ENCODE measurements around the gene ROBO1. TPM values are rescaled to one million over a fixed set of nuclear protein-coding genes. Genes with fewer than 3 reads are reported as not detected.

The ROBO1 gene
- total RNA-seq, 1 experiment from 2014 or later, result 33.9 TPM

- DNase-seq, result no peak
- CTCF ChIA-PET, result no interaction called here
- Mint-ChIP-seq H3K4me1 (ENCODE audit: low read depth, unreplicated experiment) (peaks cover 9% of the 10 kb centered on the region), H3K9me3 (ENCODE audit: low read depth, unreplicated experiment) (no peaks in the 10 kb centered on the region), H3K4me3 (ENCODE audit: low read depth, unreplicated experiment) (no peak overlapping the region), H3K27ac (ENCODE audit: unreplicated experiment) (no peak overlapping the region), H3K27me3 (ENCODE audit: unreplicated experiment) (no peaks in the 10 kb centered on the region), H3K36me3 (ENCODE audit: insufficient read depth, unreplicated experiment) (no peaks in the 10 kb centered on the region)
- BruUV-seq (replicated peaks), result no TSS peak
- TF ChIP-seq CTCF (IDR thresholded peaks at IDR 0.05; ENCODE audit: unreplicated experiment), result no peak
- intact Hi-C loops (cut with micrococcal nuclease; ENCODE audit: unreplicated experiment), result no loop called here
Measured at GRCh38 chr3:79001255-79001654, 766.5 kb downstream of the ROBO1 start.

GRCh38 chr3:78999139-78999538 is 768.7 kb downstream of the ROBO1 start:
- BruUV-seq (replicated peaks), result no TSS peak
- no peaks in the 10 kb centered on the region for H3K36me3 Mint-ChIP-seq (ENCODE audit: insufficient read depth, unreplicated experiment)

GRCh38 chr3:78995087-78995486 is 772.7 kb downstream of the ROBO1 start:
- intact Hi-C loops (cut with micrococcal nuclease; ENCODE audit: unreplicated experiment), result no loop called here
- Mint-ChIP-seq H3K36me3 (ENCODE audit: insufficient read depth, unreplicated experiment) (no peaks in the 10 kb centered on the region), H3K27me3 (ENCODE audit: unreplicated experiment) (no peaks in the 10 kb centered on the region), H3K27ac (ENCODE audit: unreplicated experiment) (no peak overlapping the region), H3K4me3 (ENCODE audit: low read depth, unreplicated experiment) (peak overlapping the region; percentile 45), H3K4me1 (ENCODE audit: low read depth, unreplicated experiment) (peaks cover 7% of the 10 kb centered on the region), H3K9me3 (ENCODE audit: low read depth, unreplicated experiment) (no peaks in the 10 kb centered on the region)
- DNase-seq, result no peak
- CTCF ChIA-PET, result no interaction called here
- no peak for TF ChIP-seq CTCF (IDR thresholded peaks at IDR 0.05; ENCODE audit: unreplicated experiment)
- no TSS peak for BruUV-seq (replicated peaks)

More at GRCh38 chr3:78999139-78999538, 768.7 kb downstream of the ROBO1 start:
- intact Hi-C loops (cut with micrococcal nuclease; ENCODE audit: unreplicated experiment), result no loop called here
- Mint-ChIP-seq H3K4me3 (ENCODE audit: low read depth, unreplicated experiment) (no peak overlapping the region), H3K9me3 (ENCODE audit: low read depth, unreplicated experiment) (no peaks in the 10 kb centered on the region), H3K4me1 (ENCODE audit: low read depth, unreplicated experiment) (peaks cover 2% of the 10 kb centered on the region), H3K27me3 (ENCODE audit: unreplicated experiment) (no peaks in the 10 kb centered on the region), H3K27ac (ENCODE audit: unreplicated experiment) (no peak overlapping the region)
- TF ChIP-seq CTCF (IDR thresholded peaks at IDR 0.05; ENCODE audit: unreplicated experiment), result no peak
- DNase-seq, result no peak
- CTCF ChIA-PET, result no interaction called here

- intact Hi-C loops (cut with micrococcal nuclease; ENCODE audit: unreplicated experiment), result loop anchor here (5.0 kb wide), 1 partner anchor 33 kb away; no protein-coding TSS in a partner anchor
- Mint-ChIP-seq H3K27me3 (ENCODE audit: unreplicated experiment) (no peaks in the 10 kb centered on the region), H3K4me1 (ENCODE audit: low read depth, unreplicated experiment) (peaks cover 7% of the 10 kb centered on the region), H3K27ac (ENCODE audit: unreplicated experiment) (peak overlapping the region; percentile 83), H3K4me3 (ENCODE audit: low read depth, unreplicated experiment) (peak overlapping the region; percentile 45), H3K36me3 (ENCODE audit: insufficient read depth, unreplicated experiment) (no peaks in the 10 kb centered on the region), H3K9me3 (ENCODE audit: low read depth, unreplicated experiment) (no peaks in the 10 kb centered on the region)
- no peak for TF ChIP-seq CTCF (IDR thresholded peaks at IDR 0.05; ENCODE audit: unreplicated experiment)
- no TSS peak for BruUV-seq (replicated peaks)
- CTCF ChIA-PET, result no interaction called here
- no peak for DNase-seq
Measured at GRCh38 chr3:78994174-78995027, 773.4 kb downstream of the ROBO1 start.
